ENCODE results near the gene TXLNA.
"Not testable (repeated sequence)": the region's sequence is repeated elsewhere in the genome, so short reads cannot be mapped to it uniquely, and the experiment has no call there.

The TXLNA gene

GRCh38 chr1:32179443-32180185, at the start of gene TXLNA:
TSS of gene TXLNA (plus strand) at chr1:32179675. CDS start at chr1:32180346, 671 bp downstream.
- Histone ChIP-seq H3K36me3 (ENCODE audit: low read length) (peaks cover 10% of the 10 kb centered on the region), H4K20me1 (ENCODE audit: low read depth, low read length) (peaks cover 4% of the 10 kb centered on the region; the same call in 1 of the 2 replicates), H3K79me2 (ENCODE audit: insufficient read depth, low read length) (peaks cover 41% of the 10 kb centered on the region), H3F3A (ENCODE audit: insufficient read depth) (peaks cover 30% of the 10 kb centered on the region), H3K27ac (ENCODE audit: low read depth, low read length) (peak within 1 kb of the TSS; percentile 69), H3K27me3 (ENCODE audit: low read length) (no peaks in the 10 kb centered on the region), H3K9me2 (replicated peaks; ENCODE audit: insufficient read depth, low read length) (no peaks in the 10 kb centered on the region), H2AFZ (ENCODE audit: low read depth, low read length, severe bottlenecking) (peak within 1 kb of the TSS; percentile 85), H3K4me3 (ENCODE audit: insufficient read depth, low read length, poor library complexity, severe bottlenecking) (peak within 1 kb of the TSS; percentile 89), H3K4me2 (ENCODE audit: low read depth, low read length, poor library complexity, severe bottlenecking) (peak within 1 kb of the TSS; percentile 89), H3K9ac (ENCODE audit: low read length) (peak within 1 kb of the TSS; percentile 90), H3K9me3 (ENCODE audit: insufficient read depth, low read length) (no peaks in the 10 kb centered on the region)
- TF ChIP-seq EZH2phosphoT487 (conservative IDR thresholded peaks at IDR 0.05; ENCODE audit: low read length) (no peak), CTCF (IDR thresholded peaks at IDR 0.05; ENCODE audit: insufficient read depth, low read length, poor library complexity, severe bottlenecking) (no peak)

GRCh38 chr1:32133950-32134280, 45.6 kb upstream of the TXLNA start:
- H3K4me3 ChIP-seq (ENCODE audit: insufficient read depth, low read length, poor library complexity, severe bottlenecking); H3K9ac ChIP-seq (ENCODE audit: low read length); H3K9me2 ChIP-seq (replicated peaks; ENCODE audit: insufficient read depth, low read length); H3K9me3 ChIP-seq (ENCODE audit: insufficient read depth, low read length); H3K27ac ChIP-seq (ENCODE audit: low read depth, low read length); H3F3A ChIP-seq (ENCODE audit: insufficient read depth); H3K27me3 ChIP-seq (ENCODE audit: low read length); H2AFZ ChIP-seq (ENCODE audit: low read depth, low read length, severe bottlenecking); H3K36me3 ChIP-seq (ENCODE audit: low read length); H3K4me2 ChIP-seq (ENCODE audit: low read depth, low read length, poor library complexity, severe bottlenecking); H4K20me1 ChIP-seq (ENCODE audit: low read depth, low read length): not testable (repeated sequence)
- peaks cover 75% of the 10 kb centered on the region for H3K79me2 ChIP-seq (ENCODE audit: insufficient read depth, low read length)

GRCh38 chr1:32137111-32137510, 42.4 kb upstream of the TXLNA start:
- Histone ChIP-seq H3K4me2 (ENCODE audit: low read depth, low read length, poor library complexity, severe bottlenecking) (no peak overlapping the region), H4K20me1 (ENCODE audit: low read depth, low read length) (no peaks in the 10 kb centered on the region), H3K36me3 (ENCODE audit: low read length) (no peaks in the 10 kb centered on the region), H3F3A (ENCODE audit: insufficient read depth) (0 out of 2 replicates have a peak, but pooled peaks cover 4% of the 10 kb centered on the region), H3K79me2 (ENCODE audit: insufficient read depth, low read length) (peaks cover 79% of the 10 kb centered on the region), H3K9me2 (replicated peaks; ENCODE audit: insufficient read depth, low read length) (no peaks in the 10 kb centered on the region), H3K9me3 (ENCODE audit: insufficient read depth, low read length) (no peaks in the 10 kb centered on the region), H3K27ac (ENCODE audit: low read depth, low read length) (no peak overlapping the region), H3K9ac (ENCODE audit: low read length) (no peak overlapping the region), H2AFZ (ENCODE audit: low read depth, low read length, severe bottlenecking) (no peak overlapping the region), H3K4me3 (ENCODE audit: insufficient read depth, low read length, poor library complexity, severe bottlenecking) (no peak overlapping the region), H3K27me3 (ENCODE audit: low read length) (no peaks in the 10 kb centered on the region)
- no peak for TF ChIP-seq EZH2phosphoT487 (conservative IDR thresholded peaks at IDR 0.05; ENCODE audit: low read length)
- TF ChIP-seq CTCF (IDR thresholded peaks at IDR 0.05; ENCODE audit: insufficient read depth, low read length, poor library complexity, severe bottlenecking) = no peak

GRCh38 chr1:32138965-32139364, 40.5 kb upstream of the TXLNA start:
- Histone ChIP-seq H3K9ac (ENCODE audit: low read length) (no peak overlapping the region), H4K20me1 (ENCODE audit: low read depth, low read length) (0 out of 2 replicates have a peak, but pooled peaks cover 5% of the 10 kb centered on the region), H3K9me3 (ENCODE audit: insufficient read depth, low read length) (no peaks in the 10 kb centered on the region), H3K4me3 (ENCODE audit: insufficient read depth, low read length, poor library complexity, severe bottlenecking) (no peak overlapping the region), H3K27ac (ENCODE audit: low read depth, low read length) (no peak overlapping the region), H3K79me2 (ENCODE audit: insufficient read depth, low read length) (peaks cover 83% of the 10 kb centered on the region), H3K4me2 (ENCODE audit: low read depth, low read length, poor library complexity, severe bottlenecking) (no peak overlapping the region), H3K36me3 (ENCODE audit: low read length) (no peaks in the 10 kb centered on the region), H3K9me2 (replicated peaks; ENCODE audit: insufficient read depth, low read length) (no peaks in the 10 kb centered on the region), H2AFZ (ENCODE audit: low read depth, low read length, severe bottlenecking) (no peak overlapping the region), H3K27me3 (ENCODE audit: low read length) (no peaks in the 10 kb centered on the region), H3F3A (ENCODE audit: insufficient read depth) (0 out of 2 replicates have a peak, but pooled peaks cover 4% of the 10 kb centered on the region)
- TF ChIP-seq EZH2phosphoT487 (conservative IDR thresholded peaks at IDR 0.05; ENCODE audit: low read length) (no peak), CTCF (IDR thresholded peaks at IDR 0.05; ENCODE audit: insufficient read depth, low read length, poor library complexity, severe bottlenecking) (no peak)
